ENCODE data around the gene NSD2.

Gene NSD2

GRCh38 chr4:1825326-1825725, 45.9 kb upstream of the NSD2 start:
- no peak for DNase-seq (ENCODE audit: low read depth)
- TF ChIP-seq POLR2A (IDR thresholded peaks at IDR 0.05; ENCODE audit: extremely low read depth, insufficient read length) = no peak
- no peak for TF ChIP-seq CTCF (IDR thresholded peaks at IDR 0.05; ENCODE audit: low read depth, low read length)
- no peak for TF ChIP-seq MYC (IDR thresholded peaks at IDR 0.05; ENCODE audit: low read depth, low read length)
- no peak for TF ChIP-seq MAX (IDR thresholded peaks at IDR 0.05; ENCODE audit: low read depth, low read length)
- H3K4me3 ChIP-seq (ENCODE audit: low read depth, low read length) = no peak overlapping the region

- no peak for DNase-seq (ENCODE audit: low read depth)
- no peak overlapping the region for H3K4me3 ChIP-seq (ENCODE audit: low read depth, low read length)
- TF ChIP-seq MYC (IDR thresholded peaks at IDR 0.05; ENCODE audit: low read depth, low read length) (no peak), POLR2A (IDR thresholded peaks at IDR 0.05; ENCODE audit: extremely low read depth, insufficient read length) (no peak), CTCF (IDR thresholded peaks at IDR 0.05; ENCODE audit: low read depth, low read length) (no peak), MAX (IDR thresholded peaks at IDR 0.05; ENCODE audit: low read depth, low read length) (no peak)
Observed at GRCh38 chr4:1826531-1827350, 44.5 kb upstream of the NSD2 start.

- no peak overlapping the region for H3K4me3 ChIP-seq (ENCODE audit: low read depth, low read length)
- TF ChIP-seq MYC (IDR thresholded peaks at IDR 0.05; ENCODE audit: low read depth, low read length) (no peak), POLR2A (IDR thresholded peaks at IDR 0.05; ENCODE audit: extremely low read depth, insufficient read length) (no peak), CTCF (IDR thresholded peaks at IDR 0.05; ENCODE audit: low read depth, low read length) (no peak), MAX (IDR thresholded peaks at IDR 0.05; ENCODE audit: low read depth, low read length) (no peak)
- DNase-seq (ENCODE audit: low read depth) = no peak
Observed at GRCh38 chr4:1830234-1830633, 41.0 kb upstream of the NSD2 start.

GRCh38 chr4:1830642-1831228, 40.5 kb upstream of the NSD2 start:
- H3K4me3 ChIP-seq (ENCODE audit: low read depth, low read length) = no peak overlapping the region
- TF ChIP-seq CTCF (IDR thresholded peaks at IDR 0.05; ENCODE audit: low read depth, low read length) (no peak), MAX (IDR thresholded peaks at IDR 0.05; ENCODE audit: low read depth, low read length) (no peak), POLR2A (IDR thresholded peaks at IDR 0.05; ENCODE audit: extremely low read depth, insufficient read length) (no peak), MYC (IDR thresholded peaks at IDR 0.05; ENCODE audit: low read depth, low read length) (no peak)
- peak; percentile 46 for DNase-seq (ENCODE audit: low read depth)

GRCh38 chr4:1831331-1831730, 39.9 kb upstream of the NSD2 start:
- no peak overlapping the region for H3K4me3 ChIP-seq (ENCODE audit: low read depth, low read length)
- DNase-seq (ENCODE audit: low read depth) = no peak
- TF ChIP-seq CTCF (IDR thresholded peaks at IDR 0.05; ENCODE audit: low read depth, low read length) (no peak), MAX (IDR thresholded peaks at IDR 0.05; ENCODE audit: low read depth, low read length) (no peak), MYC (IDR thresholded peaks at IDR 0.05; ENCODE audit: low read depth, low read length) (no peak), POLR2A (IDR thresholded peaks at IDR 0.05; ENCODE audit: extremely low read depth, insufficient read length) (no peak)
